Esophagus squamous epithelium (tissue), 5 donors: Measurements from ENCODE around the gene HEG1. TPM values are rescaled to one million over a fixed set of nuclear protein-coding genes. Genes with fewer than 3 reads are reported as not detected.

ENCODE experiments used
- DNase-seq: peaks from one replicate; lab custom pipeline; 2025; lab: John Stamatoyannopoulos, UW
- H3K27ac ChIP-seq, 4 donors: fragments of 200-600 bp; sonication (generic); one replicate each; pipeline ENCODE4 v1.5.1; 2016 to 2019; ENCODE audit warnings: mild to moderate bottlenecking in 1 of 4
- H3K27me3 ChIP-seq, 4 donors: fragments of 200-600 bp; sonication (generic); 1 replicate in 3 of 4; 2 replicates in 1 of 4; pipeline versions ENCODE4 v1.5.1 to v1.6.0; 2017 to 2021; ENCODE audit warnings: antibody characterized with exemption in 1 of 4
- H3K36me3 ChIP-seq, 3 donors: fragments of 200-600 bp; sonication (generic); one replicate each; pipeline ENCODE4 v1.5.1; 2016 to 2019
- H3K4me1 ChIP-seq, 3 donors: fragments of 200-600 bp; sonication (generic); one replicate each; pipeline ENCODE4 v1.5.1; 2017 to 2019
- H3K4me3 ChIP-seq, 4 donors: fragments of 200-600 bp; sonication (generic); 1 replicate in 3 of 4; 2 replicates in 1 of 4; pipeline ENCODE4 v1.5.1; 2016 to 2019; ENCODE audit warnings: mild to moderate bottlenecking in 2 of 4, moderate library complexity in 1 of 4
- H3K9me3 ChIP-seq, 3 donors: fragments of 200-600 bp; sonication (generic); one replicate each; pipeline ENCODE4 v1.5.1; 2016 to 2019
- POLR2A ChIP-seq, 4 donors: fragments of 450-650 bp; IDR thresholded peaks; one replicate each; pipeline ENCODE4 v1.6.1; 2017; ENCODE audit warnings: antibody characterized with exemption in 4 of 4, mild to moderate bottlenecking in 4 of 4, moderate library complexity in 3 of 4
- WGBS, 2 donors: methylation state at CpG; one replicate each; pipeline ENCODE4 v1.1.5; 2018; 5-methylcytosine and 5-hydroxymethylcytosine counted together
- intact Hi-C: fragments of 100-400 bp; cut with DNase I; formaldehyde crosslinking; loops from one replicate; pipeline ENCODE4 v1.15.0; 2022
- total RNA-seq, 4 donors: library from RNA; depleted of rRNA; stranded (reverse); fragments of >200 nt; gene quantifications; one replicate each; pipeline ENCODE4 v1.1.0, GENCODE V29; 2016
- TF ChIP-seq, protein P1 (sequence below), 6 experiments: fragments of 450-650 bp in 4 of 6; fragments of 200-600 bp in 2 of 6; sonication (generic) in 2 of 6; IDR thresholded peaks; one replicate each; pipeline ENCODE4 v1.5.1; 2016 to 2019; ENCODE audit warnings: antibody characterized with exemption in 6 of 6, mild to moderate bottlenecking in 4 of 6, moderate library complexity in 4 of 6
- donor health status: DM: yes; HTN: yes; CAD: no.

Gene HEG1
- total RNA-seq, 4 donors from 2014 or later = 13.3 to 37.2 (median 22.5) TPM

DNA sequence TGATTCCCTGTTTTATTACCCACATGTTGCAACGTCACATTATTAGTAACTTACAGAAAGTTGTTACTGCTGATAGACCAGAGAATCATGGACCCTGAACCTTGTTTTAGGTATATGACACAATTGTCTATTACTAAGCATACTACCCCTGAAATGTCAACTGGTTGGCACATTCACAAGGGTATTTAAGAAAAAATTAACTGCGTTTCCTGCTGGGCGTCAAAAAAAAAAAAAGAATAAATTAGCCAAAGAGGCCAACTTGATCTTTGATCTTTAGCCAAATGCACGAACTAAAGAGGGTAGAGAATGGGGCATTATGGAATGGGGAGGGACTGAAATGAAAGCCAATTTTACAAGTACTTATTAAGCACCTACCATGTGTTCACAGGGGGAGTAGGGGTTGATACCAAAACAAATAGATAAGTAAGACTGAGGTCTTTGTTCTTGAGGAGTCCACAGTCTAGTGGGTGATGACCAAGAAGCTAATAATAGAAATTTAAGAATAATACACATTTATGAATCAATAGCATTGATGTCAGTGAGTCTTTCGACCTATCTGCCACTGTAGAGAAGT lies 103.4 kb downstream of the HEG1 start:
- TF ChIP-seq POLR2A (IDR thresholded peaks at IDR 0.05) = no peak
- TF ChIP-seq, protein P1, sequence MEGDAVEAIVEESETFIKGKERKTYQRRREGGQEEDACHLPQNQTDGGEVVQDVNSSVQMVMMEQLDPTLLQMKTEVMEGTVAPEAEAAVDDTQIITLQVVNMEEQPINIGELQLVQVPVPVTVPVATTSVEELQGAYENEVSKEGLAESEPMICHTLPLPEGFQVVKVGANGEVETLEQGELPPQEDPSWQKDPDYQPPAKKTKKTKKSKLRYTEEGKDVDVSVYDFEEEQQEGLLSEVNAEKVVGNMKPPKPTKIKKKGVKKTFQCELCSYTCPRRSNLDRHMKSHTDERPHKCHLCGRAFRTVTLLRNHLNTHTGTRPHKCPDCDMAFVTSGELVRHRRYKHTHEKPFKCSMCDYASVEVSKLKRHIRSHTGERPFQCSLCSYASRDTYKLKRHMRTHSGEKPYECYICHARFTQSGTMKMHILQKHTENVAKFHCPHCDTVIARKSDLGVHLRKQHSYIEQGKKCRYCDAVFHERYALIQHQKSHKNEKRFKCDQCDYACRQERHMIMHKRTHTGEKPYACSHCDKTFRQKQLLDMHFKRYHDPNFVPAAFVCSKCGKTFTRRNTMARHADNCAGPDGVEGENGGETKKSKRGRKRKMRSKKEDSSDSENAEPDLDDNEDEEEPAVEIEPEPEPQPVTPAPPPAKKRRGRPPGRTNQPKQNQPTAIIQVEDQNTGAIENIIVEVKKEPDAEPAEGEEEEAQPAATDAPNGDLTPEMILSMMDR (IDR thresholded peaks at IDR 0.05) = no peak
- intact Hi-C loops = no loop called here
- H3K27me3 ChIP-seq = no peaks in the 10 kb centered on the region
- H3K27ac ChIP-seq = no peak overlapping the region
- no peaks in the 10 kb centered on the region for H3K9me3 ChIP-seq
- H3K36me3 ChIP-seq = no peaks in the 10 kb centered on the region
- H3K4me1 ChIP-seq = no peaks in the 10 kb centered on the region
- WGBS, 2 donors = 52 to 67% methylated on average over 5 of the region's 5 CpGs
- DNase-seq = no peak
- no peak overlapping the region for H3K4me3 ChIP-seq

GRCh38 chr3:124951511-124952281 lies 104.1 kb downstream of the HEG1 start:
- Histone ChIP-seq H3K4me1 (no peaks in the 10 kb centered on the region), H3K27me3 (no peaks in the 10 kb centered on the region), H3K27ac (no peak overlapping the region), H3K9me3 (no peaks in the 10 kb centered on the region), H3K4me3 (no peak overlapping the region), H3K36me3 (no peaks in the 10 kb centered on the region)
- no peak for DNase-seq
- WGBS, 2 donors = 68 to 84% methylated on average over 8 of the region's 8 CpGs
- no peak for TF ChIP-seq POLR2A (IDR thresholded peaks at IDR 0.05)
- TF ChIP-seq, protein P1 (IDR thresholded peaks at IDR 0.05) = no peak
- intact Hi-C loops = no loop called here

DNA sequence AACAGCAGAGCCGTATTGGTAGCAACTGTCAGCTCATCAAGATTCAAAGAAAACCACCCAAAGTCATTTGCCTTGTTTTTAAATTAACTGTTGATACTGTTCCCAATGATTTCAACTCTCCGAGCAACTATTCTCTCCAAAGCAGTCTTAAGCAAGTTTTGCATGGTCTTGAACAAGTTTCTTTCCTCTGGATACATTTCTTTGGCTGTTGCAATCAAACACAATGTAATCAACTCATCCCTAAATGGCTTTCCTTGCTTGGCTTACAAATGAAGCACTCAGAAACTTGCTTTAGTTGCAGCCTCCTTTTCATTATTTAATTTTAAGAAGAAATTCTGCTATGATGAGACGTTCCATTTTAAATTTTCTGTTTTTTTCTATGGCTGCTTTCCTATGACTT lies 105.8 kb downstream of the HEG1 start:
- Histone ChIP-seq H3K36me3 (no peaks in the 10 kb centered on the region), H3K27ac (no peak overlapping the region), H3K4me3 (no peak overlapping the region), H3K9me3 (no peaks in the 10 kb centered on the region), H3K4me1 (no peaks in the 10 kb centered on the region), H3K27me3 (no peaks in the 10 kb centered on the region)
- intact Hi-C loops = no loop called here
- 54 to 61% methylated on average over 3 of the region's 3 CpGs for WGBS, 2 donors
- DNase-seq = no peak
- TF ChIP-seq, protein P1 (IDR thresholded peaks at IDR 0.05) = no peak
- no peak for TF ChIP-seq POLR2A (IDR thresholded peaks at IDR 0.05)

- H3K27ac ChIP-seq = no peak overlapping the region
- H3K9me3 ChIP-seq = no peaks in the 10 kb centered on the region
- H3K4me3 ChIP-seq = no peak overlapping the region
- intact Hi-C loops = no loop called here
- WGBS, 2 donors = 94 to 96% methylated on average over 2 of the region's 2 CpGs
- no peak for TF ChIP-seq POLR2A (IDR thresholded peaks at IDR 0.05)
- TF ChIP-seq, protein P1 (IDR thresholded peaks at IDR 0.05) = no peak
- no peaks in the 10 kb centered on the region for H3K27me3 ChIP-seq
- DNase-seq = no peak
- H3K36me3 ChIP-seq = no peaks in the 10 kb centered on the region
- H3K4me1 ChIP-seq = no peaks in the 10 kb centered on the region
Measured at GRCh38 chr3:124942613-124943012, 113.2 kb downstream of the HEG1 start.

GRCh38 chr3:124941771-124942170 lies 114.0 kb downstream of the HEG1 start:
- H3K4me1 ChIP-seq = no peaks in the 10 kb centered on the region
- TF ChIP-seq, protein P1 (IDR thresholded peaks at IDR 0.05) = no peak
- no peak for TF ChIP-seq POLR2A (IDR thresholded peaks at IDR 0.05)
- H3K36me3 ChIP-seq = no peaks in the 10 kb centered on the region
- intact Hi-C loops = no loop called here
- H3K4me3 ChIP-seq = no peak overlapping the region
- no peaks in the 10 kb centered on the region for H3K9me3 ChIP-seq
- H3K27ac ChIP-seq = no peak overlapping the region
- no peak for DNase-seq
- 78 to 84% methylated on average over 10 to 12 of the region's 12 CpGs for WGBS, 2 donors
- no peaks in the 10 kb centered on the region for H3K27me3 ChIP-seq
